Cardiac fibroblast (primary cell): ENCODE results near the gene GP5.
A peak's percentile ranks its signal among the peaks of the same experiment; 100 is the strongest.

ENCODE experiments used
- DNase-seq, 2 donors: peaks; one replicate each; pipeline versions ENCODE4 v3.0.0 to v3.0.0-alpha.2; 2010; ENCODE audit warnings: low read depth in 2 of 2
- H3K4me3 ChIP-seq, 2 donors: replicated peaks in 1 of 2; 1 replicate in 1 of 2; 2 replicates in 1 of 2; pipeline ENCODE4 v1.5.1; 2011; ENCODE audit warnings: low read depth in 2 of 2, low read length in 2 of 2, mild to moderate bottlenecking in 2 of 2, moderate library complexity in 1 of 2
- CTCF ChIP-seq: IDR thresholded peaks from one replicate; pipeline ENCODE4 v1.5.1; 2011; ENCODE audit warnings: low read depth, mild to moderate bottlenecking, low read length, inconsistent platforms

Gene GP5

GRCh38 chr3:194357681-194358080 is 41.4 kb downstream of the GP5 start:
- DNase-seq, result no peak

GRCh38 chr3:194355379-194355778 is 43.7 kb downstream of the GP5 start:
- peak in 1 of 2 donors; percentile 6 for DNase-seq
- no peak overlapping the region for H3K4me3 ChIP-seq
- TF ChIP-seq CTCF, result no peak

More at GRCh38 chr3:194357681-194358080, 41.4 kb downstream of the GP5 start:
- no peak overlapping the region for H3K4me3 ChIP-seq
- TF ChIP-seq CTCF, result no peak

- DNase-seq, result no peak
- no peak for TF ChIP-seq CTCF
- H3K4me3 ChIP-seq, result no peak overlapping the region
These were observed 44.8 kb downstream of the GP5 start for GRCh38 chr3:194354315-194354714.

- DNase-seq, result no peak
- no peak for TF ChIP-seq CTCF
- no peak overlapping the region for H3K4me3 ChIP-seq
These were observed 46.3 kb downstream of the GP5 start for GRCh38 chr3:194352667-194353246.

GRCh38 chr3:194351952-194352536 is 47.0 kb downstream of the GP5 start:
- no peak for DNase-seq
- H3K4me3 ChIP-seq, result no peak overlapping the region
- TF ChIP-seq CTCF, result no peak

GRCh38 chr3:194351080-194351672 is 47.9 kb downstream of the GP5 start, which contains the start of gene CPN2:
CPN2 (minus strand) TSS chr3:194351328; CDS start chr3:194342702, 8,626 bp downstream.
- no peak for TF ChIP-seq CTCF
- H3K4me3 ChIP-seq, result no peak within 1 kb of the TSS
- DNase-seq, result no peak
